HK-2 (cell line): ENCODE measurements around the gene HBS1L.
A peak's percentile ranks its signal among the peaks of the same experiment; 100 is the strongest.

Experiments
- DNase-seq: peaks from one replicate; pipeline ENCODE4 v3.0.0-alpha.2; 2018; ENCODE audit not compliant: unreplicated experiment

Gene HBS1L

DNA sequence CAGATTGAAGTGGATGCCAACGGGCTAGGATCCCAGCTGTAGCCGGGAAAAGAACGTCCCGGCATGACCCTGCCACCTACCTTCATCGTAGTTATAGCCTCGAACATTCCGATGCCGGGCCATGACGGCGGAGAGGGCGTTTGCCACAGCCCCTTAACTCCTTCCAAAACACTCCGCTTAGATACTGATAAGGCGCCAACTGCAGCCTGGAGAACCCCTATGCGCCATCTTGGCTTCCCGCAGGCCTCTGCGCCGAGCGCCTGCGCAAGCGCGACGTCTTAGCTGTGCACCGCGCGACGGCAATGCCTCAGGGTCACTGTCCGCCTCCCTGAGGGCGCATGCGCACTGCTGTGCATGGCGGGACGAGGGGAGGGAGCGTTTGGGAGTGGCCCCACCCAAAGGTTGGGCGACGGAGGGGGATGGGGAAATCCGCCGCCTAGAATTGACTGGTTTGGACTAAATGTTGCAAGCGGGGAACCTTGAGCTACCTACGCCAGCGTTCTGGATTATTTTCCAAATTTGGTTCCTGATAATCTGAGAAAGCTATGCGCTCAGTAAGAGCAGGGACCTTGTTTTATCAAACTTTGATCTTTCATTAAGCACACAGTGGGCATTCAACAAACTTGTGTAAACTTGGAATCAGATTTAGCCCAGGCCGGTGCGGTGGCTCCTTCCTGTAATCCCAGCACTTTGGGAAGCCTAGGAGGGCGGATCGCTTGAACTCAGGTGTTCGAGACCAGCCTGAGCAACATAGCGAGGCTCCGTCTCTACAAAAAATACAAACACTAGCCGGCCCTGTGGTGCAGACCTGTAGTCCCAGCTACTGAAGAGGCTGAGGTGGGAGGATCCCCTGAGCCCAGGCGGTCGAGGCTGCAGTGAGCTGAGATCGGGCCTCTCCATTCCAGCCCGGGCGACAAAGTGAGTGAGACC lies at the start of gene HBS1L:
Gene HBS1L (minus strand): TSS at position 254 of the 930 bp plus-strand sequence. CDS start 131 bp downstream, at position 123.
- peak; percentile 97 for DNase-seq

DNA sequence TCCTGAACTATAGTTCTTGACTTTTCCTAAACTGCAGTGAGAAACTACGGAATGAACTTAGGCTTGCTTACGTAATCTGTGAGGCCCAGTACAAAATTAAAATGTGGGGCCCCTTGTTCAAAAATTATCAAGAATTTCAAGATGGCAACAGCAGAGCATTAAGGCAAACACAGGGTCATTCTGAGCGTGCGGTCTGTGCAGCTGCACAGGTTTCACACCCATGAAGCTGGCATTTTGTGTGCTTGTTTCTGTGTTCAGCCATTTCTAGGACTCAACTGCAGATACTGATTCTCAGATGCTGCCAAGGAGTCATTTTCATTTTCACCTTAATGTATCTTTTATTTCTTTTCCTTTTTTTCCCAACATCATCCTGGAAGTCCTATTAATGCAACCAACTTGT lies 49.6 kb upstream of the HBS1L start:
- no peak for DNase-seq

DNA sequence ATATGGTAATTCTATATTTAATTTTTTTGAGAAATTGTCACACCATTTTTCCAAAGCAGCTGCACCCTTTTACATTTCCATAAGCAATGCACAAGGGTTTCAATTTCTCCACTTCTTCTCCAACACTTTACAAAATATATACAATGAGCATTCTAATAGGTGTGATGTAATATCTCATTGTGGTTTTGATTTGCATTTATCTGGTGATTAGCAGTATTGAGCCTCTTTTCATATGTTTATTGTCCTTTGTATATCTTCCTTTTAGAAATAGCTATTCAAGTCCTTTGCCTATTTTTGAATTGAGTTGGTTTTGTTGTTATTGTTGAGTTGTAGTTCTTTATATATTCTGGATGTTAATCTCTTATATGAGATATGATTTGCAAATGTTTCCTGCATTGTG lies 47.6 kb upstream of the HBS1L start:
- no peak for DNase-seq

DNA sequence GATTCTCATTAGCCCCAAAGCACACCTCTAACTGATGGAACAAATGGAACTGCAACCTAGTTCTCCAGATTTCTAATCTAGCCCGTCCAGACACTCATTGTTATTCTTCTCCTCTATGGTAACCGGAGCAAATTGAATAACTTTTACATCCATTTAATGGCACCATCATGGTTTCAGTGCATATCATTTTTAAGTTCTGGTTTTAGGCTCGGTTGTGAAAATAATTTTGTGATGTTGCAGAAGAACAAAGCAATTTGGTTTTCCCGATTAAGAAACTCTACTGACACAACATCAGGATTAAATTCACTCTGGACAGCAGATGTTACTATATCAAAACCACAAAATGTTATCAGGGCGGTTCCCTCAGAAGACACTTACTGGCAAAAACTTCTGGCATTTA lies 42.5 kb upstream of the HBS1L start:
- no peak for DNase-seq

DNA sequence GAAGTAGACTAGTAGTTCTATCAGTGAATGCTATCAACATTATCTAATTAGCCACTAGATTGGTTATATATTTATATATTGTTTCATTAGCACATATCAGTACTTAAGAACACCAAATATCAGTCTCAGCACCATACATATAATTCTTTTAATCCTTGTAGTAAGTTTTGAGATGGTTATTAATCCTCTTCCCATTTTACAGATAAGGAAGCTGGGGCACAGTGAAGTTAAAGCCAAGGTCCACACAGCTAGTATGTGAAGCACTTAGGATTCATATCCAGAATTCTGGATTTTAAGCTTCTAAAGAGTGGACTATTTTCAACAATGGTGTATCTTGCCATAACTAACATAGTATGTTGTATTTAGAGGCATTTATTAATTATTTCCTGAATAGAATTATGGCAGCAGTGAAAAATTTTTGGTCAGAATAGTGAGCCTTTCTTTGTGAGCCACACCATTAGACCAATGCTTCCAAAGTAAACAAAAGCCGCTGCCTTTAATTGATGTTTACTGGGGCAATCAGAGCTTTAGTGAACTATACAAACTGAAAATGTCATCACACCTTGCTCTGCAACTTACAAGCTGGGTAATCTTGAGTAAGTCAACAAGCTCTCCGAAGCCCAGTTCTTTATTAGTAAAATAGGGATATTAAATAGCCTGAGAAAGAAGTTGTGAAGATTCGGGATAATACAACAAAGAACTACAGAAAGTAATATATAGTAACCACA lies 41.9 kb upstream of the HBS1L start:
- DNase-seq = no peak

DNA sequence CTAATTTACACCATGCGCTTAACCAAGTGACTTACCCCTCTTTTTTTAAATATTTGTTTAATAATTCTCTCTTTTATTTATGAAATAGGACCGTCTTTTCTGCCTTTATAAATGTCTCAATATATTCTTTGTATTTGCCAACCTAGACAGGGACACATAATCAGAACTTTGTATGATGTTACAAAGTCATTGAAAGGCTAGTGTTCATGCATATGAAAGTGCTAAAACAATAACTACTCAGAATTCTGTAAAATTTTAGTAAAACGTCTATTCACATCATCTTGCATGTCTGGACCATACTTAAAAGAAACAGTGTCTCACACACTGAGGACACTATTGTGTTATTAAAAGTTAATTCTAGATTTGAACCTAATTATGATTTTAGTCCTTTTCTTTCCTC lies 41.1 kb upstream of the HBS1L start:
- DNase-seq = no peak

DNA sequence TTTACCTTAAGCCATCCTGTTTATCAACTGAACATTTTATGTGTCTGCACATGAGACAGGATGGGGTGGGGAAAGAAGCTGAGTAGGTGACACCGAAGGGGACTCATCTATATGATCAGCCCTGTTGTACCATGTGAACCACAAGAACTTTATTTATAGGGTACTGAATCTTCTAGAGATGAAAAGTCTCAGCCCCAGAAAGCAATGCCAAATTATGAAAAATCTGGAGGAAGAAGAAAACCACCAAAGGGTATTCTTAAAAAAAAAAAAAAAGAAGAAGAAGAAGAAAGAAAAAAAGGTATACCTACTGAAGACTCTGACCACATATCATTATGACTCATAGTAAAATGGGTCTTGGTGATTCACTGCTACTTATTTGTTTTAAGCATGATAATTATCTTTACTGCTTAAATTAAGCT lies 39.8 kb upstream of the HBS1L start:
- DNase-seq = no peak

DNA sequence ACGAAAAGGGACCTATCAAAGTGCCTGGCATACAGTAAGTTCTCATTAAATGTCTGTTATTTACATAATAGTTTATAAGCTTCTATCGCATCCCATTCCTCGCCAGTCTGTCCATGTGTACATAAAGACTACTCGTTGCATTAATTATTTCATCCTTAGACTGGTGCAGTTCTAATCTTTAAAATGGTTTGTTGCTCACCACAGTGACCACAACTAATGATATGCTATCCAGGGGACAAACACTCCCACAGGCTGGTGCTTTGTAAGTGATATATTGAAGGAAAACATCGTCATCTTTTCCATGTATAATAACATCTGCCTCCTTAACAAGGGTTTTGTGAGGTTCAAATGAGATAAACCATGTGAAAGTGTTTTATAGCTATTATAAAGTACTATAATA lies 39.0 kb upstream of the HBS1L start:
- no peak for DNase-seq

DNA sequence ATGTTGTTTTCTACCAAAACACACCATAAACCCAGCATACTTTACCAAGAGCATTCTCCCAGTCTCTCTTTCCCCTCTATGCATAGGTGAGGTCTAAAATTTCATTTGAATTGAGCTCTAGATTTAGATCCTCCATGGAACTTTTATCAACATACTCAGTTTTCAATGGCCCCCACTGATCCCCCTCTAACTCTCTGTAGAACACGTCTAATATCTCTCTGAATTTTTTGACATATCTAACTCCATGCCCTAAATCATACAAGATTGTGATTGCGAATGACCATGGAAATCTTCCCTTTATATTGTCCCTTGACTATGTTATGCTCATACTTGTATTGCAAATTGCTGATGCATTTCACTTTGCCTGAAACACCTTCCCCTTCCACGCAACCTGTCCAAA lies 38.1 kb upstream of the HBS1L start:
- no peak for DNase-seq

DNA sequence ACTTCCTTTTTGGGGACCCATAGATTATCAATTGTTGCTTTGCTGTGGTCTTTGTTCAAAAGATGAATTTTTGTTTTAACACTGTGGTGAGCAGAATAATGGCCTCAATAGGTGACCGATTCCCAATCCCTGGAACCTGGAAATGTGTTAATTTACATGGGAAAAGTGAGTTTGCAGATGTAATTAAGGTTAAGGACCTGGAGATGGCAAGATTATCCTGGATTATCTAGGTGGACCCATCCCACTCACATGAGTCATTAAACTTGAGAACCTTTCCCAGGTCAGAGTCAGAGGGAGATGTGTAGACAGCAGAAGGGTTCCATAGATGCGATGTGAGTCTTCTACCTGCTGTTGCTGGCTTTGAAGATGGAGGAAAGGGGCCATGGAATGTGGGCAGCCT lies 36.2 kb upstream of the HBS1L start:
- DNase-seq = no peak

DNA sequence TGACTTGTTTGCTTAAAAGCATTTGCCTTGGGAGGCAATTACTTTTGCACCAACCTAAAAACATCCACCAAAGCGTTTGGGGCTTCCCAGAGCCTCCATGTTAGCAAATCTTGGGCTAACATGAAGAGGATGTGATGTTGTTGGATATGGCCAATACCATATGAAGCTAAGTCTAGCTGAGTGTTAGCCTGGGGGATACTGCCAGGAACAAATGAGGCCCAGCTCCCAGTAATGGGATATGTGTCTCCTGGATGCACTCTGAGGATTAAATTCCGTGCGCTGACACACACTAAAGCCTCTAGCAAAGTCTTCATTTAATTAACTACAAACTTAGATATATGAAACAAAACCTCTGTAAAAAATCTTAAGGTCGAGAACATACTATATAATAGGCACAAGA lies 35.3 kb upstream of the HBS1L start:
- no peak for DNase-seq

DNA sequence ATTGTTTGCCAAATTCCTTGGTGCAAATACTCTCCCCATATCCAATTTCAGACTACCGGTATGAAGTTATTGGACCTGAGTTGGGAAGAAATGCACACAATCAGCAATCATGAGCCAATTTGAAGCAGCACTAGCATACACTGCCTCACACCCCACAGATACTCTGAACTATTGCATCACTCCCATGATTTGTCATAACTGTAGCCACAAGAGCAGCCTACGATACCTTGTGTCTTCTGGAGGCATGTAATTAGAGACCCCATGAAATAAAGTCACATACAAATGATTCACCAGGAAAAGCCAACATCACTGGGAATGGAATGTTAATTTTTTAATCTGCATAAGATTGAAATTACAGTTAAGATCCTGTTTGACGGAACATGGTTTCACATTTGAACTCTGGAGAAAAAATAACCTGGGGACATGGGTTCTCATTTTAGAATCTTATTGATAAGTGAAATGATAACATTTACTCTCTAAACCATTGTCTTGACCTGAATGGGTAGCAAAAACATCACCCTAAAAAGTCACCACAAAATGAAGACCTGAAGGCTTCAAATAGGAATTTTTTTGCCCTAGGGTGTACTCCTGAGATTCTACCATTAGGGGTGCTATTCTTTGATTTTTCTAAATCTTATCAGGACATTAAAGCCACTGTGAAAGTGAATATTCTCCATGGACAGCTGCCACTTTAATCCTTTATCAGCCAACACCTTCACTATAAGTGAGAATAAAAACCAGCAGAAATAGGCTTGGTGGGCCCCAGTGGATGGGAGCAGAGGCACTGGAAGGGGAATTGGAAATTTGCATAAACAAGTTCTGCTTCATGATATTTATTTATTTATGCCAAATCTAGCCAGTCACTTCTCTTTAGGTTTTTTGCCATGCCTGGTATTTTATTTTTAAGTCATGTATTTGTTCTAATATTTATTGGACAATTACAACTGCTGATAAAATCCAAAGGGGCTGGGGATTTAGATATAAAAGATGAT lies 34.5 kb upstream of the HBS1L start:
- no peak for DNase-seq

DNA sequence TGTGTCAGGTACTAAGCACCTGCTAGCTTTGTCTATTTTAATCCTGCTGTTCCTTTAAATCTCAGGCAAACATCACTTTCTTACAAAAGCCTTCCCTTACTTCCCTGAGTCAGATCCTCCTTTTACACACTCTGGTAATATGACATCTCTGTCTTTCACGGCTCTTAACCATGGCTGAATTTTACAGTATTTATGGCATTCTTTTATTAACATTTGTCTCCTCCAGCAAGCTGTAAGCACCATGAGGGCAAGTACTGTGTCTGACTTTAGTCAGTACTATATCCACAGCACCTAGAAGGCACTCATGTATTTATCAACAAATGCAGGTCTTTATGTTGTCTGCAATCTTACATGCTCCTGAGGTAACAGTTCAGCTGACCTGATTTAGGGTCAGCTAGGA lies 33.7 kb upstream of the HBS1L start:
- DNase-seq = no peak

DNA sequence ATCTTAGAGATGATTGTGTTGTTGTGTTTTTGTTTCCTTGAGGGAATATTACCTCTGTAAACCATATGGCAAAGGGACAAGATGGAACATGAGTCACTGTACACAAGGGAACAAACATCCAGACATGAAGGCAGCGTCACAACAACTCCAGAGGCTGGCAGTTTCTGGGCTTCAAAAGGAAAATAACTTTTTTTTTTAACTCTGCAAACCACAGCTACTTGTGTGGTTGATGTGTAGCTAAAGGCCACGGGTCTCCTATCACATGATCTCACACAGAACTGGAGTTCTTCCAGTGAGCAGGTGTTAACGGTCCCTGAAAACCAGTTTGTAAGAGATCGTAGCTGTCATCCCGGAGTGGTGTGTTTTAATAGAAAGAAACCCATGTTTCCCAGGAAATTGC lies 33.2 kb upstream of the HBS1L start:
- DNase-seq = no peak

DNA sequence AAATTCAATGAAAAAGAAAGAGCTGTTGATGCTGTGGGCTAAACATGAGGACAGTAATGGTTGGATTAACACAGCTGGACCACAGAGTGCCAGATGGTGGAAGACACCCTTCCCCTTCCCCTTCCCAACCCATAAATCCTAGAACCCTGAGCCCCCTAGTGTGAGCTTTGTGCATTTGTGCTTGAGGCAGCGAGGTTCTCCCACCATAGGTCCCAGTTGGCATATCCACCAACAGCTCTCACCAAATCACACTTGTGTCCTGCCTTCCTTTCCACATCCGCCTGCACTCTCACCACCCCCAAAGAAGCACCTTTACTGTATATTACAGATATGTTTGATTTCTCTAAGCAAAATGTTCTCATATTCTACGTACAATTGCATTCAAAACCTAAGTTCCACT lies 32.8 kb upstream of the HBS1L start:
- no peak for DNase-seq

DNA sequence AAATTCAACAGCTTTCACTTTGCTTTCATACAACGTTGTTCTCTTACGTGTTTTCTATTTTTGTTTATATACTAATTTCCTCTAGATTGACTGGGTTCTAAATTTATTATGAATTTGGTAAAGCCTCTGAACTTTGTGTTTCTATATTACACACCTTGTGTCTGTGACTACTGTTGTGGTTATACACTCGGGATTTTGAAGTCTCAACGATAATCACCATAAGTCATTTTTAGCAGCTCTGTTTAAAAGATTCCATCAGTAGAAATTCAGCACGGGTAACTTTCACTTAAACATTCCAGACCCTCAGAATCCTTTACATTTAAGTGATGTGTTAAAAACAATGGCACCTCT lies 31.8 kb upstream of the HBS1L start:
- no peak for DNase-seq

DNA sequence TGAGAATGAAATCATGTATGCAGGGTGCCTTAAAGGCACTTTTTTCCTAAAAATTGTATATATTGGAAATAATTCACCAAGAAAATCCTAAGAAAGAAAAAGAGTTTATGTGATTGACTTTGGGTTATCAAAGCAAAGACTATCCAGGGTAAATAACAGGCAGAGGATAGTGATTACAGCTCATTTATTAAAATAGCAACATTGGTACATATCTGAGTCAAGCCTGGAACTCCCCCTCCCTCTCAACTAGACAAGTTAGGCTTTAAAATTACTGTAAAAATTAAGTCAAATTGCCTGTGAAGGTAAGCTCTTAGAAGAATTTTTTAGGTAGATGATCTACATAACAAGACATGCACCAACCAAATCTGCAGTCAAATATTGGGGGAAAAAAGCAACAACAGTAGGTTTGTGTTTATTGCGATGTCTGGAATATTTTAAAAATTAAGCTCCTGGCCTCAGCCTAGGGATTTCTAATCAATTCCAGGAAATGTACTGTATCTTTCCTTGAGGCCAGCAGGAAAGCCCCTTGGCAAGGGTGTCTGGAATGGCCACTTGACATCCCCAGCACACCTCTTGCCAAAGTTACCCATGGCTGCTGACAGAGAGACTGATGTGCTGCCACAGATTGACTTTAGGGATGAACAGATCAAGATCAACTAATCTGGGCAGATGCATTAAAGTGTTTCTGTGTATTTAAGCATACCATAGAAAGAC lies 31.2 kb upstream of the HBS1L start:
- no peak for DNase-seq

DNA sequence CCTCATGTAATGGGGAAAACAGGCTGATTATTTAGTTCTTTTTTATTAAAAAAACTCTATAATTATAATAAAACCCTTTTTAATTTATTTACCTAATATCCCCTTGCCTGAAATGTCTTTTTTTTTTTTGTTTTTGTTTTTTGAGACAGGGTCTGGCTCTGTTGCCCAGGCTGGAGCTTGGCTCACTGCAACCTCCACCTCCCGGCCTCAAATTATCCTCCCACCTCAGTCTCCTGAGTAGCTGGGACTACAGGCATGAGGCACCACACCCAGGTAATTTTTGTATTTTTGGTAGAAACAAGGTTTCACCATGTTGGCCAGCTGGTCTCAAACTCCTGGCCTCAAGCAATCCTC lies 30.3 kb upstream of the HBS1L start:
- DNase-seq = no peak

DNA sequence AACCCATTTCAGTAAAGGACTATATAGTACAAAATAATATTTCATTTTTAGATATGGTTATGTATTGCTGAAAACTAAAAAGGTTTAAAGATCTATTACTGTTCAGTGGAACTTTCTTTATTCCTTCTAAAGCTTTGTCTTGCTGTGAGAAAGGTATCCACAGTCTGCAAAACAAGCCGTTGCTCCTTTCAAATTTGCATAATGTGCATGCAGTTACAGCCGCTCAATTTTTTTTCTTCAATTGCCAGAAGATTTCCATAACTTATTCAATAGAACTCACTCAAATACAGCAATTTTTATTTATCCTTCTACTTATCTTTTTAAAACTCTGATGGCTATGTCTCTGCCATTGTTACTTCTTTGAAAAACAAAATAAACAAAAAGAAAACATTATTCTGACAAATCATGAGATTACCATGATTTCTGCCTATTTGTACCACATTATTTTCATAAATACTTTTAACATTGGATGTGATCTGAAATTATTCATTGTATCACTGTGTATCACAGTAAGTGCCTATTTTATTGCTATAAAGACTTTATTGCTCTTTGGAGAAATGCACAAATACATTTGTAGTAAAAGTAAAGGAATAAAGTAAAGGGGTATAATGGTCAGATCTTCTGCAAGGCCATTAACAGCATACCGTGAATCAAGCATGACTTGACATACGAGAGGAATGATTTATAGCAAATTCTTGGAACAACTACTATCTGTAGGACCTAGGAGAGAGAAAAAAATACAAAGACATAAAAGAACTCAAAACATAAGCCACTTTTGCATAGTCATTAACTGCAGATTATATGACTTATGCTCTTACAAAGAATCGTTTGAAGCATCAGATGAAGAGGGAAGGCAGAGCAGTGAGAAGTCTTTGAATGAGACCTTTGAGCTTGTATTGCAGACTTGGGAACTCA lies 29.6 kb upstream of the HBS1L start:
- no peak for DNase-seq

DNA sequence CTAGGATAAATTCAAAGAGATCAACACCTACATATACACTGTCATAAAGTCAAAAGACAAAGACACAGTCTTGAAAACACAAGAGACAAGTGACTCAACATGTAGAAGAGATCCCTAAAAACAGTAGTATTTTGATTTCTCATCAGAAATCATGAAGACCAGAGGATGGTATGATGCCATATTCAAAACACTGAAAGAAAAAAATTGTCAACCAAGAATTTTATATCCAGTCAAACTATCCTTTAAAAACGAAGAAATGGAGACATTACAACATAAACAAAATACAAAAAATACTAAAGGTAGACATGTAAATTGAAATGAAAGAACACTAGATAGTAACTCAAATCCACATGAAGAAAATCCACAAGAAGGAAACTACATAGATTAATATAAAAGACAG lies 27.3 kb upstream of the HBS1L start:
- no peak for DNase-seq
